Measurements from ENCODE around the gene KRTAP5-3.

Gene KRTAP5-3

GRCh38 chr11:1644601-1645356, 36.5 kb upstream of the KRTAP5-3 start:
- TF ChIP-seq TARDBP (IDR thresholded peaks at IDR 0.05) (no peak), CTBP1 (IDR thresholded peaks at IDR 0.05; ENCODE audit: borderline replicate concordance) (no peak), ZNF384 (IDR thresholded peaks at IDR 0.05) (no peak)
- POLR2A ChIA-PET, result no interaction called here
- CTCF ChIA-PET, result interaction anchor here (1.6 kb wide), 1 partner anchor 8 kb away, joined by 5 read pairs; no protein-coding TSS in a partner anchor
- DNase-seq (ENCODE audit: extremely low spot score), result no peak

DNA sequence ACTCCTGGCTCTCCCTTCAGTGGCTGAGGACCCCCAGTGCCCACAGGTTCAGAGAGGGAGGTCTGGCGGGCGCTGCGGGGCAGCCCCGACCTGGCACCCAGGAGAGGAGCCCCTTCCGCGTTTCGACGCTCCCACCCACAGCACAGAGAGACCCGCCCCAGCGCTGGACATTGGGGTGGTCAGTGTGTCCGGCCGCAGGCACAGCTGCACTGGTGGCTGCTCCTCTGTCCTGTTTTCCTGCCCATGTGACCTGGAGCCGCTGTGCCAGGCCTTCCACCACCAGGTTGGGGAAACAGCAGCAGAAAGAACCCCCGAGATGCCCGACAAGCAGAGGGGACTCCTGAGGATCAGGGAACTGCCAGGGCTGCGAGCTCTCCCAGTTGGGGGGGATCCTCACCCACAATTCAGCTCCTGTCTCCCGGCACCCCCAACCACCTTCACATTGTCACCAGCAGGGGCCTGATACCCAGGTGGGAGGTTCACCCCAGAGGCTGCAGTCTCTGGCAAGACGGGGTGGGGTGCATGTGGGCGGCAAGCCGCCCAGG, 35.0 kb upstream of the KRTAP5-3 start:
- CTCF ChIA-PET, result interaction anchor here (1.6 kb wide), 1 partner anchor 9 kb away, joined by 5 read pairs; no protein-coding TSS in a partner anchor
- POLR2A ChIA-PET, result no interaction called here
- TF ChIP-seq, protein P1, sequence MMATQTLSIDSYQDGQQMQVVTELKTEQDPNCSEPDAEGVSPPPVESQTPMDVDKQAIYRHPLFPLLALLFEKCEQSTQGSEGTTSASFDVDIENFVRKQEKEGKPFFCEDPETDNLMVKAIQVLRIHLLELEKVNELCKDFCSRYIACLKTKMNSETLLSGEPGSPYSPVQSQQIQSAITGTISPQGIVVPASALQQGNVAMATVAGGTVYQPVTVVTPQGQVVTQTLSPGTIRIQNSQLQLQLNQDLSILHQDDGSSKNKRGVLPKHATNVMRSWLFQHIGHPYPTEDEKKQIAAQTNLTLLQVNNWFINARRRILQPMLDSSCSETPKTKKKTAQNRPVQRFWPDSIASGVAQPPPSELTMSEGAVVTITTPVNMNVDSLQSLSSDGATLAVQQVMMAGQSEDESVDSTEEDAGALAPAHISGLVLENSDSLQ (IDR thresholded peaks at IDR 0.05), result no peak
- no peak for TF ChIP-seq ELF4 (IDR thresholded peaks at IDR 0.05)
- DNase-seq (ENCODE audit: extremely low spot score), result no peak

- TF ChIP-seq ELF4 (IDR thresholded peaks at IDR 0.05), result no peak
- no peak for TF ChIP-seq HDGF (IDR thresholded peaks at IDR 0.05; ENCODE audit: borderline replicate concordance)
- TF ChIP-seq FOXA1 (IDR thresholded peaks at IDR 0.05), result no peak
- TF ChIP-seq LEF1 (IDR thresholded peaks at IDR 0.05; ENCODE audit: borderline replicate concordance), result no peak
- no peak for TF ChIP-seq NFRKB (IDR thresholded peaks at IDR 0.05)
- no peak for TF ChIP-seq FOXM1 (IDR thresholded peaks at IDR 0.05; ENCODE audit: borderline replicate concordance)
- no peak for TF ChIP-seq CTBP1 (IDR thresholded peaks at IDR 0.05; ENCODE audit: borderline replicate concordance)
- no peak for TF ChIP-seq SP1 (IDR thresholded peaks at IDR 0.05)
- no peak for TF ChIP-seq SUZ12 (IDR thresholded peaks at IDR 0.05)
- TF ChIP-seq ZNF384 (IDR thresholded peaks at IDR 0.05), result no peak
- TF ChIP-seq BHLHE40 (IDR thresholded peaks at IDR 0.05; ENCODE audit: borderline replicate concordance), result no peak
- no peak for TF ChIP-seq ARNT (IDR thresholded peaks at IDR 0.05)
- TF ChIP-seq L3MBTL2 (conservative IDR thresholded peaks at IDR 0.05), result no peak
- no peak for TF ChIP-seq FOXK2 (IDR thresholded peaks at IDR 0.05)
- no peak for TF ChIP-seq TARDBP (IDR thresholded peaks at IDR 0.05)
- TF ChIP-seq, protein P1 (IDR thresholded peaks at IDR 0.05), result no peak
- CTCF ChIA-PET, result no interaction called here
- DNase-seq (ENCODE audit: extremely low spot score), result no peak
- POLR2A ChIA-PET, result no interaction called here
Observed at GRCh38 chr11:1642288-1643145, 34.3 kb upstream of the KRTAP5-3 start.

DNA sequence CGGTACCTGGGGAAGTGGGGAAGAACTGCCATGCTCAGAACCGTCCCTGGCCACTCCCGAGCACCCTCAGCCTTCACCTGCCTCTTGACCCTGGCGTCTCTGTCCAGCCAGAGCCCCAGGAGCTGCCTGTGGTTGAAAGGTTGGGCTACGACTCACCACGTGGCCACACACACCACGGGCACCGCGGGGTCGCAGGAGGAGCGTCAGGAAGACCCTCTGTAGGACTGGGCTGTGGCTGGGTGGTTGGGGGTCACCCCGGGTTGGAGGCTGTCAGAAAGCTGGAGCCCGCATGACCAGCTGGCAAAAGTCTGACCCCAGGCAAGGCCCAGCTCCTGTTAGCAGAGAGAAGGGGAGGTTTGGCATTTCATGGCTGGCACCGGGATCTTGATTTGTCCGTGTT, 32.8 kb upstream of the KRTAP5-3 start:
- DNase-seq (ENCODE audit: extremely low spot score), result no peak
- ChIA-PET CTCF (interaction anchor here (0.6 to 2.5 kb wide), 6 partner anchors 10 to 205 kb away, joined by 3 to 17 read pairs (median 4); partner anchors contain the start of gene KRTAP5-2), POLR2A (interaction anchor here (0.6 kb wide), 1 partner anchor 664 kb away, joined by 3 read pairs; no protein-coding TSS in a partner anchor)
- TF ChIP-seq SP1 (IDR thresholded peaks at IDR 0.05) (no peak), LEF1 (IDR thresholded peaks at IDR 0.05; ENCODE audit: borderline replicate concordance) (no peak), CTBP1 (IDR thresholded peaks at IDR 0.05; ENCODE audit: borderline replicate concordance) (no peak), FOXK2 (IDR thresholded peaks at IDR 0.05) (no peak), FOXM1 (IDR thresholded peaks at IDR 0.05; ENCODE audit: borderline replicate concordance) (no peak), FOXA1 (IDR thresholded peaks at IDR 0.05) (no peak), BHLHE40 (IDR thresholded peaks at IDR 0.05; ENCODE audit: borderline replicate concordance) (no peak), L3MBTL2 (conservative IDR thresholded peaks at IDR 0.05) (no peak), ZNF384 (IDR thresholded peaks at IDR 0.05) (no peak), SUZ12 (IDR thresholded peaks at IDR 0.05) (no peak), HDGF (IDR thresholded peaks at IDR 0.05; ENCODE audit: borderline replicate concordance) (no peak)
- TF ChIP-seq, protein P1 (IDR thresholded peaks at IDR 0.05), result no peak

- ChIA-PET POLR2A (no interaction called here), CTCF (interaction anchor here (0.6 to 2.5 kb wide), 11 partner anchors 9 to 769 kb away, joined by 3 to 17 read pairs (median 3); partner anchors contain the start of gene KRTAP5-2)
- no peak for TF ChIP-seq SP1 (IDR thresholded peaks at IDR 0.05)
- TF ChIP-seq NFRKB (IDR thresholded peaks at IDR 0.05), result no peak
- TF ChIP-seq FOXA1 (IDR thresholded peaks at IDR 0.05), result no peak
- TF ChIP-seq FOXK2 (IDR thresholded peaks at IDR 0.05), result no peak
- TF ChIP-seq ARNT (IDR thresholded peaks at IDR 0.05), result no peak
- TF ChIP-seq BHLHE40 (IDR thresholded peaks at IDR 0.05; ENCODE audit: borderline replicate concordance), result no peak
- TF ChIP-seq, protein P1 (IDR thresholded peaks at IDR 0.05), result no peak
- no peak for TF ChIP-seq SUZ12 (IDR thresholded peaks at IDR 0.05)
- TF ChIP-seq ELF4 (IDR thresholded peaks at IDR 0.05), result no peak
- TF ChIP-seq TARDBP (IDR thresholded peaks at IDR 0.05), result no peak
- TF ChIP-seq L3MBTL2 (conservative IDR thresholded peaks at IDR 0.05), result no peak
- TF ChIP-seq CTBP1 (IDR thresholded peaks at IDR 0.05; ENCODE audit: borderline replicate concordance), result no peak
- no peak for TF ChIP-seq HDGF (IDR thresholded peaks at IDR 0.05; ENCODE audit: borderline replicate concordance)
- no peak for TF ChIP-seq ZNF384 (IDR thresholded peaks at IDR 0.05)
- TF ChIP-seq FOXM1 (IDR thresholded peaks at IDR 0.05; ENCODE audit: borderline replicate concordance), result no peak
- DNase-seq (ENCODE audit: extremely low spot score), result peak; percentile 81
Observed at GRCh38 chr11:1640076-1640946, 32.0 kb upstream of the KRTAP5-3 start.

Measured in HEK293T (cell line).